GM12878 (cell line): ENCODE results near the gene TECPR1. TPM values are rescaled to one million over a fixed set of nuclear protein-coding genes. Genes with fewer than 3 reads are reported as not detected.

Experiments used
- ATAC-seq: fragments of 200-7000 bp; cut with Tn5 transposase; 3 replicates; pipeline ENCODE4 v1.9.1; 2020; ENCODE audit warnings: mild to moderate bottlenecking, moderate library complexity
- BruUV-seq: library from RNA; stranded (reverse); fragments of 400-500 nt; replicated peaks from 2 replicates; lab custom pipeline; 2021; lab: Mats Ljungman, UMichigan
- CTCF ChIA-PET: fragments of 300-600 bp; sonication (Branson Sonifier 250); formaldehyde crosslinking; extraction: SDS; loops from one replicate; lab custom pipeline; 2021; ENCODE audit warnings: inconsistent platforms; lab: Yijun Ruan, JAX
- POLR2A ChIA-PET: fragments of 350-600 bp; formaldehyde crosslinking; extraction: SDS; loops from one replicate; lab custom pipeline; 2021; ENCODE audit warnings: inconsistent platforms; lab: Charles Lee
- RAD21 ChIA-PET: fragments of 300-600 bp; sonication (Branson Sonifier 250); formaldehyde crosslinking; loops from one replicate; lab custom pipeline; 2023; ENCODE audit warnings: antibody characterized with exemption; ENCODE audit not compliant: unreplicated experiment; lab: Charles Lee
- SMC1A ChIA-PET: fragments of 300-600 bp; sonication (Branson Sonifier 250); formaldehyde crosslinking; loops from one replicate; lab custom pipeline; 2023; ENCODE audit not compliant: unreplicated experiment, uncharacterized antibody; lab: Charles Lee
- DNase-seq: peaks from one replicate; pipeline ENCODE4 v3.0.0-alpha.2; 2011; ENCODE audit warnings: low read depth, low spot score
- FAIRE-seq: peaks from 3 replicates; lab custom pipeline; 2011; peaks lifted over from hg19 to GRCh38; lab: Jason Lieb, UNC
- H2AFZ ChIP-seq: 2 replicates; pipeline ENCODE4 v1.6.0; 2011; ENCODE audit warnings: low read depth, low read length, control low read depth; ENCODE audit not compliant: control insufficient read depth
- H3K27ac ChIP-seq: 2 replicates; pipeline ENCODE4 v1.5.1; 2011; ENCODE audit warnings: control low read depth; ENCODE audit not compliant: control insufficient read depth, insufficient read depth
- H3K27me3 ChIP-seq, 2 experiments: replicated peaks in 1 of 2; 2 replicates each; pipeline versions ENCODE4 v1.6.0 to v1.6.1; 2011; ENCODE audit warnings: low read length in 1 of 2; ENCODE audit not compliant: control insufficient read depth in 2 of 2, insufficient read depth in 2 of 2
- H3K36me3 ChIP-seq, 2 experiments: 2 replicates each; pipeline ENCODE4 v1.5.1; 2011; ENCODE audit warnings: low read length in 1 of 2; ENCODE audit not compliant: control insufficient read depth in 2 of 2, insufficient read depth in 2 of 2
- H3K4me1 ChIP-seq: 2 replicates; pipeline ENCODE4 v1.6.1; 2011; ENCODE audit warnings: mild to moderate bottlenecking, low read length, moderate library complexity, mixed read lengths; ENCODE audit not compliant: control insufficient read depth, insufficient read depth
- H3K4me2 ChIP-seq: 2 replicates; pipeline ENCODE4 v1.6.0; 2011; ENCODE audit warnings: control low read depth; ENCODE audit not compliant: control insufficient read depth, insufficient read depth
- H3K4me3 ChIP-seq: fragments of 200-600 bp; sonication (generic); 2 replicates; pipeline ENCODE4 v1.5.1; 2016
- H3K79me2 ChIP-seq: 2 replicates; pipeline ENCODE4 v1.6.0; 2011; ENCODE audit warnings: low read length; ENCODE audit not compliant: control insufficient read depth, insufficient read depth
- H3K9ac ChIP-seq: 2 replicates; pipeline ENCODE4 v1.8.0; 2011; ENCODE audit warnings: low read length, control low read depth, mixed read lengths; ENCODE audit not compliant: control insufficient read depth, insufficient read depth
- H3K9me3 ChIP-seq: replicated peaks from 3 replicates; pipeline ENCODE4 v1.5.1; 2011; ENCODE audit warnings: mild to moderate bottlenecking, low read length; ENCODE audit not compliant: control insufficient read depth, insufficient read depth
- H4K20me1 ChIP-seq: 2 replicates; pipeline ENCODE4 v1.6.0; 2011; ENCODE audit not compliant: control insufficient read depth, insufficient read depth
- HDAC6 ChIP-seq: fragments of 200-600 bp; sonication (generic); IDR thresholded peaks from one replicate; pipeline ENCODE4 v1.8.0; 2017; ENCODE audit warnings: antibody characterized with exemption; ENCODE audit not compliant: unreplicated experiment
- JUNB ChIP-seq: IDR thresholded peaks from 2 replicates; pipeline ENCODE4 v1.6.1; 2016; ENCODE audit warnings: antibody characterized with exemption, mild to moderate bottlenecking
- KLF5 ChIP-seq: fragments of 450-650 bp; IDR thresholded peaks from 2 replicates; pipeline ENCODE4 v1.6.1; 2014; ENCODE audit warnings: mild to moderate bottlenecking; ENCODE audit not compliant: partially characterized antibody
- SMARCA5 ChIP-seq: fragments of 450-650 bp; IDR thresholded peaks from 2 replicates; pipeline ENCODE4 v1.6.1; 2017; ENCODE audit warnings: mild to moderate bottlenecking
- TCF3 ChIP-seq: IDR thresholded peaks from 2 replicates; pipeline ENCODE4 v1.6.1; 2012; ENCODE audit warnings: low read depth, mild to moderate bottlenecking, low read length, borderline replicate concordance; ENCODE audit not compliant: insufficient read depth
- YBX1 ChIP-seq: fragments of 450-650 bp; IDR thresholded peaks from 2 replicates; pipeline ENCODE4 v1.6.1; 2016; ENCODE audit warnings: antibody characterized with exemption
- ZZZ3 ChIP-seq: IDR thresholded peaks from 2 replicates; pipeline ENCODE4 v1.6.1; 2011; ENCODE audit warnings: low read depth; ENCODE audit not compliant: control insufficient read depth, insufficient read length
- WGBS: methylation state at CpG from one replicate; pipeline ENCODE4 v1.1.6; 2016; ENCODE audit warnings: low lambda C conversion rate; ENCODE audit not compliant: insufficient replicate concordance, insufficient coverage; ENCODE audit errors: missing lambda C conversion rate; 5-methylcytosine and 5-hydroxymethylcytosine counted together
- in situ Hi-C: fragments of 300-500 bp; cut with MboI; formaldehyde crosslinking; loops from 9 replicates; pipeline ENCODE4 v1.14.3; 2018; ENCODE audit warnings: mixed read lengths
- intact Hi-C: fragments of 100-400 bp; cut with micrococcal nuclease; formaldehyde crosslinking; loops from one replicate; pipeline ENCODE4 v1.14.2; 2022; ENCODE audit not compliant: unreplicated experiment
- polyA plus RNA-seq, 11 experiments: library from polyadenylated mRNA; depleted of rRNA in 4 of 11; unstranded in 6 of 11; stranded (reverse) in 5 of 11; fragments of >200 nt; fragmentation: Nextera tagmentation in 4 of 11; fragmentation: Illumina TruSeq in 1 of 11; extraction: Ambion mirVana in 4 of 11; extraction: Trizol in 1 of 11; gene quantifications; 1 replicate in 1 of 11; 2 replicates in 10 of 11; pipeline versions ENCODE4 v1.2.1 to v1.2.3, GENCODE V29; 2011 to 2016; ENCODE audit warnings: inconsistent platforms in 2 of 11, missing spikeins in 2 of 11, low read depth in 1 of 11
- total RNA-seq, 4 experiments: library from RNA; depleted of rRNA in 3 of 4; stranded (reverse); fragments of >200 nt in 3 of 4; fragmentation: Illumina TruSeq in 1 of 4; extraction: Trizol in 1 of 4; gene quantifications; 2 replicates each; pipeline versions ENCODE4 v1.2.1 to v1.2.3, GENCODE V29; 2013 to 2021

TECPR1 gene
- total and polyA plus RNA-seq, 10 of the 15 experiments (the other 5 are each of a cell fraction or from before 2014, with no cell fraction given): 0.26 to 16.8 (median 4.2) TPM

- ATAC-seq (no peak), DNase-seq (no peak), FAIRE-seq (no peak)
- SMC1A ChIA-PET: no interaction called here
- H3K36me3 ChIP-seq: peaks cover 5 to 11% of the 10 kb centered on the region in 2 experiments; a peak in 3 of 4 replicates
- H3K4me3 ChIP-seq: no peak overlapping the region
- no peak overlapping the region for H3K9ac ChIP-seq
- RAD21 ChIA-PET: no interaction called here
- POLR2A ChIA-PET: no interaction called here
- no peaks in the 10 kb centered on the region for H3K27me3 ChIP-seq
- H3K4me1 ChIP-seq: no peaks in the 10 kb centered on the region
- H4K20me1 ChIP-seq: no peaks in the 10 kb centered on the region
- intact Hi-C loops (no loop called here), in situ Hi-C loops (no loop called here)
- no TSS peak for BruUV-seq
- no peak overlapping the region for H3K27ac ChIP-seq
- no peaks in the 10 kb centered on the region for H3K9me3 ChIP-seq
- TF ChIP-seq SMARCA5: no peak
- 94% methylated on average over 17 of the region's 17 CpGs for WGBS
- CTCF ChIA-PET: no interaction called here
- no peaks in the 10 kb centered on the region for H3K79me2 ChIP-seq
- H2AFZ ChIP-seq: no peak overlapping the region
- no peak overlapping the region for H3K4me2 ChIP-seq
Measured at GRCh38 chr7:98209166-98209920, 42.7 kb downstream of the TECPR1 start.

GRCh38 chr7:98206451-98207330 lies 45.3 kb downstream of the TECPR1 start:
- DNase-seq: no peak
- H3K9ac ChIP-seq: no peak overlapping the region
- H3K79me2 ChIP-seq: no peaks in the 10 kb centered on the region
- ChIA-PET POLR2A (no interaction called here), SMC1A (no interaction called here), CTCF (no interaction called here), RAD21 (no interaction called here)
- H3K4me2 ChIP-seq: no peak overlapping the region
- no peak for FAIRE-seq
- no peak for ATAC-seq
- in situ Hi-C loops (no loop called here), intact Hi-C loops (no loop called here)
- BruUV-seq: no TSS peak
- no peaks in the 10 kb centered on the region for H3K9me3 ChIP-seq
- H3K4me3 ChIP-seq: no peak overlapping the region
- H3K27ac ChIP-seq: no peak overlapping the region
- H3K36me3 ChIP-seq: peaks cover 5 to 13% of the 10 kb centered on the region in 2 experiments; a peak in 3 of 4 replicates
- 95% methylated on average over 46 of the region's 47 CpGs for WGBS
- H3K27me3 ChIP-seq: no peaks in the 10 kb centered on the region
- no peak overlapping the region for H2AFZ ChIP-seq
- TF ChIP-seq JUNB (no peak), ZZZ3 (no peak), TCF3 (no peak), HDAC6 (no peak), KLF5 (no peak), YBX1 (no peak)
- peaks cover 21% of the 10 kb centered on the region for H3K4me1 ChIP-seq
- H4K20me1 ChIP-seq: no peaks in the 10 kb centered on the region
